ENCODE data around the gene F7.

F7 gene

DNA sequence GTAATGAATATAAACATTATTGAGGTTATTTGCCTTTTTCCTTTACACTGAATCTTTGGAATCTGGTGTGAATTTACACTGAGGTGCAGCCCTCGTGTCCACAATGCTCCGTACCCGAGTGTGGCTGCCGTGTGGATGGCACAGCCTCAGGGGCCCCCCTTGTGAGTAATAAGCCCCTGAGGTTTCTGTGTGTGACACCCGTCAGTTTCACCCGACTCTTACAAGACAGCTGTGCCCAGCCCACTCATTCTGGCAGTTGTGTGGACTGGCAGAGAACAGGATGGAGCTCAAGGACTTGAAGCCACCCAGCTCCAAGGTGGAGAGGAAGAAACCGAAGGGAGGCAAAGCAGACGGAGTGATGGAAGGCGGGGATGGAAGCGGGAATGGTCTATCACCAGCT is 60.7 kb downstream of the F7 start:
- no peak for TF ChIP-seq TAF1 (IDR thresholded peaks at IDR 0.05; ENCODE audit: low read depth)
- TF ChIP-seq, protein P1, sequence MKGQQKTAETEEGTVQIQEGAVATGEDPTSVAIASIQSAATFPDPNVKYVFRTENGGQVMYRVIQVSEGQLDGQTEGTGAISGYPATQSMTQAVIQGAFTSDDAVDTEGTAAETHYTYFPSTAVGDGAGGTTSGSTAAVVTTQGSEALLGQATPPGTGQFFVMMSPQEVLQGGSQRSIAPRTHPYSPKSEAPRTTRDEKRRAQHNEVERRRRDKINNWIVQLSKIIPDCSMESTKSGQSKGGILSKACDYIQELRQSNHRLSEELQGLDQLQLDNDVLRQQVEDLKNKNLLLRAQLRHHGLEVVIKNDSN (IDR thresholded peaks at IDR 0.05) = no peak
- TF ChIP-seq, protein P2, sequence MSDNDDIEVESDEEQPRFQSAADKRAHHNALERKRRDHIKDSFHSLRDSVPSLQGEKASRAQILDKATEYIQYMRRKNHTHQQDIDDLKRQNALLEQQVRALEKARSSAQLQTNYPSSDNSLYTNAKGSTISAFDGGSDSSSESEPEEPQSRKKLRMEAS (IDR thresholded peaks at IDR 0.05) = no peak

DNA sequence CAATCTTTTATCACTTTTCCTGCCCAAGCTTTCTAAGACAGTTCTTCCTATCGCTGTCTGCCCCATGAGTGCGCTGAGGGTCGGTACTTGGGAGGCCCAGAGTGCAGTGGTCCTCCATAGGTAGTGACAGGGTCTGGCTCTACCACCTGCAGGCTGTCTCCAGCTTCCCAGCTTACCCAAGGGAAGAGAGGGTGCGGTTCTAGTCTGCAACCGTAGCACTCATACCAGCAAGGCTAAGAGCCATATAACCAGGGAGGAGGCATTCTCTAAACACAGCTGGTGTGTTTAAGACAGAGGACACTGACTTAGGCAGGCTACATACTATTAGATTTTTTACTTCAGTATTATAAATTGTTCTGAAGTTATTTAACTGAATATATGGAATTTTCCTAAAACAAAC is 61.1 kb downstream of the F7 start:
- TF ChIP-seq EP300 (IDR thresholded peaks at IDR 0.05; ENCODE audit: borderline replicate concordance) (no peak), TCF12 (IDR thresholded peaks at IDR 0.05; ENCODE audit: low read depth) (no peak), FOXM1 (IDR thresholded peaks at IDR 0.05; ENCODE audit: borderline replicate concordance, low read depth) (no peak), EGR1 (IDR thresholded peaks at IDR 0.05) (no peak), NFIC (IDR thresholded peaks at IDR 0.05) (no peak), TAF1 (IDR thresholded peaks at IDR 0.05; ENCODE audit: low read depth) (no peak)
- TF ChIP-seq, protein P1 (IDR thresholded peaks at IDR 0.05) = no peak

DNA sequence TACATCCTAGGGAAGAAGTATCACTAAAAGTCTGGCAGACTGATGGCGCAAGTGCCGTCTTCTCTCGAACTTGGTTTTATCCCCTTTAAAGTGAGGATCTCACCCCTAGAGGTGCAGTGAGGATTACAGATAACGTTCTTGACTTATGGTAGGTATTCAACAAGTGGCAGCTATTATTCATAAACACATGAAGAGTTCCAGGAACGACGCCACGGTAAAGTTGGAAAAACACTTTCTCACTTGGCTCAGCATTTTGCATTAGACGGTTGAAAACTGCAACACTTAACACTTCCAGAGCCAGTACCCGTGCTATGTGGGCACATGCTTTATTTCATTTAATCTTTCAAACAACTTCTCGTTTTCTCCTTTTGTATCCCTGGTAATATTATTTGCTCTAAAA is 61.6 kb downstream of the F7 start:
- no peak for TF ChIP-seq TAF1 (IDR thresholded peaks at IDR 0.05; ENCODE audit: low read depth)
- TF ChIP-seq CEBPB (IDR thresholded peaks at IDR 0.05) = no peak
- TF ChIP-seq YY1 (IDR thresholded peaks at IDR 0.05; ENCODE audit: low read depth) = no peak
- no peak for TF ChIP-seq FOXM1 (IDR thresholded peaks at IDR 0.05; ENCODE audit: borderline replicate concordance, low read depth)
- no peak for TF ChIP-seq ZBTB7A (IDR thresholded peaks at IDR 0.05; ENCODE audit: low read depth)
- TF ChIP-seq RAD21 (IDR thresholded peaks at IDR 0.05; ENCODE audit: low read depth) = no peak
- no peak for TF ChIP-seq EP300 (IDR thresholded peaks at IDR 0.05; ENCODE audit: borderline replicate concordance)
- no peak for TF ChIP-seq EGR1 (IDR thresholded peaks at IDR 0.05)
- no peak for TF ChIP-seq NFIC (IDR thresholded peaks at IDR 0.05)
- TF ChIP-seq CREB1 (IDR thresholded peaks at IDR 0.05; ENCODE audit: low read depth) = no peak
- TF ChIP-seq REST (IDR thresholded peaks at IDR 0.05; ENCODE audit: low read depth) = no peak
- TF ChIP-seq, protein P1 (IDR thresholded peaks at IDR 0.05) = no peak
- TF ChIP-seq TCF12 (IDR thresholded peaks at IDR 0.05; ENCODE audit: low read depth) = no peak
- TF ChIP-seq, protein P2 (IDR thresholded peaks at IDR 0.05) = no peak
- no peak for TF ChIP-seq TEAD4 (IDR thresholded peaks at IDR 0.05)

DNA sequence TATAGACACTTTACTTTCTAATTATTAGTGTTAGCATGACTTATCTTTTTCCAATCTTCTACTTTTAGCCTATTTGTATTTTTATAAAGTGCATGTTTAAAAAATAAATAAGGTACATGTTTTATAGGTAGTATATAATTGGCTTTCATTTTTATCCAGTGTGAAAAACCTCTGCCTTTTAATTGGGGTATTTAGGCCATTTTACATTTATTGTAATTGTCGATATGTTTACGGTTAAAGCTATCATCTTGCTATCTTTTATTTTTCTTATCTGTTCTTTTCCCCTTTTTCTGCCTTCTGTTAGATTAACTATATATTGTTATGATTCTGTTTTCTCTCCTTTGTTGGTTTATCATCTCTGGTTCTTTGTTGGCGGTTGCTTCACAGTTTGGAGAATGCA is 62.0 kb downstream of the F7 start:
- TF ChIP-seq EP300 (IDR thresholded peaks at IDR 0.05; ENCODE audit: borderline replicate concordance) (no peak), EGR1 (IDR thresholded peaks at IDR 0.05) (no peak), TAF1 (IDR thresholded peaks at IDR 0.05; ENCODE audit: low read depth) (no peak), CEBPB (IDR thresholded peaks at IDR 0.05) (no peak), CREB1 (IDR thresholded peaks at IDR 0.05; ENCODE audit: low read depth) (no peak)
- TF ChIP-seq, protein P2 (IDR thresholded peaks at IDR 0.05) = no peak
- TF ChIP-seq, protein P1 (IDR thresholded peaks at IDR 0.05) = no peak

GRCh38 chr13:113168211-113168610 is 62.6 kb downstream of the F7 start:
- TF ChIP-seq TEAD4 (IDR thresholded peaks at IDR 0.05) = no peak
- TF ChIP-seq CEBPB (IDR thresholded peaks at IDR 0.05) = no peak
- TF ChIP-seq, protein P2 (IDR thresholded peaks at IDR 0.05) = no peak
- TF ChIP-seq FOXM1 (IDR thresholded peaks at IDR 0.05; ENCODE audit: borderline replicate concordance, low read depth) = no peak
- TF ChIP-seq EGR1 (IDR thresholded peaks at IDR 0.05) = no peak
- TF ChIP-seq NFIC (IDR thresholded peaks at IDR 0.05) = no peak
- TF ChIP-seq ZBTB7A (IDR thresholded peaks at IDR 0.05; ENCODE audit: low read depth) = no peak

DNA sequence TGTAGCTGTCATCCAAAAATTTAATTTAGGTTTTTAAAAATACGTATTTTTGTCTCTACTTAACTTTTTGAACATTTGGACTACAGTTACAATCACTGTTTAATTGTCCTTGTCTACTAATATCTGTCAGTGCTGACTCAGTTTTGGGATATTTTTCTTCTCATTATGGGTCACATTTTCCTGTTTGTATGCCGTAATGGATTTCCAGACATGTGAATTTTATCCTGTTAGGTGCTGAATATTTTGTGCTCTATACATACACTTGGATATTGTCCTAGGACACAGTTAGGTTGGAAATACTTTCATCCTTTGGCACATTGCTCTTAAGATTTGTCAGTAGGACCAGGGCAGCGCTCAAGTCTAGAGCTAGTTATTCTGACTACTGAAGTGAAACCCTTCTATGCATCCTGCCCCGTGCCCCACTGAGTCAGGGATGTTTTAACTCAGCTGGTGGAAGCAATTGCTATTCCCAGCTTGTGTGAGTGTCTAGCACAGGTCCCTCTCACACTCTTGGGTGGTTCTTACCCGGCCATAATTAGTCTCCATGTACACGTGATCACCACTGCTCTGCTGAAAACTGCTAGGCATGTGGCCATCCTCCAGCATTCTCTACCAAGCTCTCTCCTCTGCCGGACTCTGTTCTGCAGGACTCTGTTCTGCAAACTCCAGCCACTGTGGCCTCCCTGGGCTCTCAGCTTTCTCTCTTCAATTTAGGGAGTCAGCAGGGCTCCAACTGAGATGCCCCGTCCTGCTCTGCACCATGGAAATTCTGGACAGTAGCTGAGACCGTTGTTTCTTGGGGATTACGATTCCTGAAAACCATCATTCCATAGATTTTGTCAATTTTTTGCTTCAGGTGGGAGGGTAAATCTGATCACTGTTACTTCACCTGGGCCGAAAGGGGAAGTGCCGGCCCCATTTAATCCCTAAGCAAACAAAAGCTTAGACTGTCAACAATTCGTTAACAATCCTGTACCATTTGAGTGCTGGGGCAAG is 64.0 kb downstream of the F7 start:
- TF ChIP-seq, protein P1 (IDR thresholded peaks at IDR 0.05) = no peak
- no peak for TF ChIP-seq RAD21 (IDR thresholded peaks at IDR 0.05; ENCODE audit: low read depth)
- no peak for TF ChIP-seq TAF1 (IDR thresholded peaks at IDR 0.05; ENCODE audit: low read depth)
- TF ChIP-seq, protein P2 (IDR thresholded peaks at IDR 0.05) = no peak
- TF ChIP-seq FOXM1 (IDR thresholded peaks at IDR 0.05; ENCODE audit: borderline replicate concordance, low read depth) = no peak
- no peak for TF ChIP-seq CEBPB (IDR thresholded peaks at IDR 0.05)

Data from Ishikawa (cell line).